HepG2 (cell line): ENCODE results near the gene CCDC70. TPM values are rescaled to one million over a fixed set of nuclear protein-coding genes. Genes with fewer than 3 reads are reported as not detected.

Experiments used
- ATAC-seq: fragments of 200-7000 bp; cut with Tn5 transposase; 3 replicates; pipeline ENCODE4 v1.9.1; 2020; ENCODE audit warnings: mild to moderate bottlenecking, moderate library complexity
- BruUV-seq: library from RNA; stranded (reverse); fragments of 400-500 nt; replicated peaks from 2 replicates; lab custom pipeline; 2021; lab: Mats Ljungman, UMichigan
- CTCF ChIA-PET: fragments of 300-600 bp; formaldehyde crosslinking; extraction: SDS; loops from one replicate; lab custom pipeline; 2021; ENCODE audit warnings: low total read pairs, inconsistent platforms, low intra/inter-chr PET ratio; lab: Yijun Ruan, JAX
- POLR2A ChIA-PET: fragments of 350-600 bp; sonication (Branson Sonifier 250); formaldehyde crosslinking; loops from one replicate; lab custom pipeline; 2020; ENCODE audit warnings: antibody characterized with exemption, inconsistent platforms; lab: Yijun Ruan, JAX
- DNase-seq: peaks from one replicate; pipeline ENCODE4 v3.0.0-alpha.2; 2015; ENCODE audit warnings: low spot score
- FAIRE-seq: peaks from 3 replicates; lab custom pipeline; 2011; peaks lifted over from hg19 to GRCh38; lab: Jason Lieb, UNC
- H2AFZ ChIP-seq: one replicate; pipeline ENCODE4 v1.6.1; 2011; ENCODE audit warnings: low read length, inconsistent platforms
- H3K27ac ChIP-seq: fragments of 300-600 bp; 3 replicates; pipeline ENCODE4 v1.8.0; 2011; ENCODE audit warnings: mixed run types, mild to moderate bottlenecking, mixed read lengths, low read length, inconsistent platforms; ENCODE audit not compliant: insufficient read depth; ENCODE audit errors: extremely low read length
- H3K27me3 ChIP-seq, 2 experiments: fragments of 200-600 bp in 1 of 2; 2 replicates in 1 of 2; 3 replicates in 1 of 2; pipeline versions ENCODE4 v1.6.0 to v1.8.0; 2011; ENCODE audit warnings: low read length in 2 of 2, mild to moderate bottlenecking in 2 of 2, moderate library complexity in 2 of 2, inconsistent platforms in 1 of 2; ENCODE audit not compliant: insufficient read depth in 2 of 2, control insufficient read depth in 1 of 2
- H3K36me3 ChIP-seq, 2 experiments: fragments of 200-600 bp in 1 of 2; replicated peaks in 1 of 2; 2 replicates in 1 of 2; 3 replicates in 1 of 2; pipeline versions ENCODE4 v1.5.1 to v1.8.0; 2011; ENCODE audit warnings: low read length in 2 of 2, inconsistent platforms in 1 of 2; ENCODE audit not compliant: insufficient read depth in 2 of 2, control insufficient read depth in 1 of 2
- H3K4me1 ChIP-seq: 2 replicates; pipeline ENCODE4 v1.5.1; 2012; ENCODE audit warnings: low read length, inconsistent platforms; ENCODE audit not compliant: insufficient read depth
- H3K4me2 ChIP-seq: 2 replicates; pipeline ENCODE4 v1.6.0; 2011; ENCODE audit warnings: low read depth, low read length, inconsistent platforms
- H3K4me3 ChIP-seq, 3 experiments: fragments of 200-600 bp in 1 of 3; sonication (generic), shearing (Covaris generic) in 1 of 3; replicated peaks in 1 of 3; 2 replicates each; pipeline ENCODE4 v1.5.1; 2011 to 2016; ENCODE audit warnings: low read length in 3 of 3, inconsistent platforms in 2 of 3, low read depth in 2 of 3, mild to moderate bottlenecking in 2 of 3, control low read depth in 1 of 3, mixed read lengths in 1 of 3; ENCODE audit not compliant: insufficient read depth in 1 of 3
- H3K79me2 ChIP-seq: one replicate; pipeline ENCODE4 v1.6.1; 2011; ENCODE audit warnings: low read length, inconsistent platforms; ENCODE audit not compliant: insufficient read depth
- H3K9ac ChIP-seq: 2 replicates; pipeline ENCODE4 v1.6.0; 2011; ENCODE audit warnings: mild to moderate bottlenecking, low read depth, low read length, inconsistent platforms; ENCODE audit not compliant: insufficient read depth
- H3K9me3 ChIP-seq: 2 replicates; pipeline ENCODE4 v1.5.1; 2012; ENCODE audit warnings: mild to moderate bottlenecking, low read length
- H4K20me1 ChIP-seq: 2 replicates; pipeline ENCODE4 v1.6.0; 2011; ENCODE audit warnings: inconsistent platforms, mild to moderate bottlenecking, low read length, moderate library complexity; ENCODE audit not compliant: insufficient read depth
- ARNT ChIP-seq: fragments of 450-650 bp; IDR thresholded peaks from 2 replicates; pipeline ENCODE4 v1.6.1; 2017
- ARNTL ChIP-seq: sonication (generic); formaldehyde crosslinking; IDR thresholded peaks from 2 replicates; pipeline ENCODE4 v1.4.0; 2020; ENCODE audit warnings: mild to moderate bottlenecking, missing genetic modification reagents
- HCFC1 ChIP-seq: fragments of 150-350 bp; IDR thresholded peaks from 2 replicates; pipeline ENCODE4 v1.6.1; 2014; ENCODE audit warnings: low read depth, low read length
- IRF1 ChIP-seq: sonication (generic); formaldehyde crosslinking; IDR thresholded peaks from 2 replicates; pipeline ENCODE4 v1.4.0; 2020; ENCODE audit warnings: low read depth, mild to moderate bottlenecking, missing genetic modification reagents
- PHF8 ChIP-seq: sonication (generic); formaldehyde crosslinking; IDR thresholded peaks from 2 replicates; pipeline ENCODE4 v1.5.0; 2020; ENCODE audit warnings: missing genetic modification reagents
- SMAD1 ChIP-seq: sonication (generic); formaldehyde crosslinking; IDR thresholded peaks from 2 replicates; pipeline ENCODE4 v1.4.0; 2020; ENCODE audit warnings: missing genetic modification reagents, low read depth, mild to moderate bottlenecking, borderline replicate concordance
- ZNF253 ChIP-seq: sonication (generic); formaldehyde crosslinking; IDR thresholded peaks from 2 replicates; pipeline ENCODE4 v1.8.0; 2022; ENCODE audit warnings: mild to moderate bottlenecking, missing genetic modification reagents, borderline replicate concordance
- ZNF580 ChIP-seq: IDR thresholded peaks from 2 replicates; pipeline ENCODE4 v1.6.1; 2016; ENCODE audit warnings: low read depth, borderline replicate concordance
- ZNF629 ChIP-seq: sonication (generic); formaldehyde crosslinking; conservative IDR thresholded peaks from 2 replicates; pipeline ENCODE4 v1.5.0; 2020; ENCODE audit warnings: missing genetic modification reagents
- WGBS: methylation state at CpG from one replicate; pipeline ENCODE4 v1.1.6; 2017; ENCODE audit warnings: low lambda C conversion rate; 5-methylcytosine and 5-hydroxymethylcytosine counted together
- in situ Hi-C: cut with HindIII; loops from 2 replicates; pipeline ENCODE4 v1.10.0; 2017; ENCODE audit warnings: low pct_unique_long_range_greater_than_20kb; ENCODE audit not compliant: extremely low pct_ligation_motif_present
- intact Hi-C: fragments of 100-400 bp; cut with micrococcal nuclease; formaldehyde crosslinking; loops from one replicate; pipeline ENCODE4 v1.10.0; 2022; ENCODE audit not compliant: unreplicated experiment
- polyA plus RNA-seq, 8 experiments: library from polyadenylated mRNA; depleted of rRNA in 3 of 8; stranded (reverse) in 7 of 8; unstranded in 1 of 8; fragments of >200 nt; fragmentation: Illumina TruSeq in 4 of 8; extraction: Trizol in 4 of 8; gene quantifications; 2 replicates each; pipeline versions ENCODE4 v1.2.1 to v1.2.3, GENCODE V29; 2011 to 2016; ENCODE audit warnings: low read depth in 4 of 8, missing spikeins in 1 of 8, mixed read lengths in 1 of 8; ENCODE audit not compliant: insufficient read depth in 1 of 8
- total RNA-seq, 5 experiments: library from RNA; depleted of rRNA; stranded (reverse); fragments of >200 nt; fragmentation: Illumina TruSeq; extraction: Trizol; gene quantifications; 2 replicates each; pipeline ENCODE4 v1.2.3, GENCODE V29; 2016; ENCODE audit warnings: low read depth in 1 of 5
- TF ChIP-seq, protein P1 (sequence below): sonication (generic); formaldehyde crosslinking; IDR thresholded peaks from 2 replicates; pipeline ENCODE4 v1.8.0; 2022; ENCODE audit warnings: mild to moderate bottlenecking, missing genetic modification reagents; ENCODE audit not compliant: insufficient replicate concordance

Gene CCDC70
- total and polyA plus RNA-seq, 2 of the 13 experiments (the other 11 are each of a cell fraction or from before 2014, with no cell fraction given) = 0.13 TPM; not detected in 1

GRCh38 chr13:51839711-51840540 is 21.8 kb upstream of the CCDC70 start:
- Histone ChIP-seq H3K4me3 (no peak overlapping the region), H3K27me3 (no peaks in the 10 kb centered on the region), H4K20me1 (no peaks in the 10 kb centered on the region), H2AFZ (no peak overlapping the region), H3K4me2 (no peak overlapping the region), H3K36me3 (no peaks in the 10 kb centered on the region), H3K27ac (no peak overlapping the region), H3K79me2 (no peaks in the 10 kb centered on the region), H3K4me1 (no peaks in the 10 kb centered on the region), H3K9ac (no peak overlapping the region), H3K9me3 (no peaks in the 10 kb centered on the region)
- 76% methylated on average over 7 of the region's 10 CpGs for WGBS
- TF ChIP-seq ZNF629 (CRISPR knock-in tag) (peak; percentile 51), ARNT (no peak), PHF8 (CRISPR knock-in tag) (no peak), HCFC1 (no peak), ZNF253 (CRISPR knock-in tag) (no peak), SMAD1 (CRISPR knock-in tag) (no peak), ARNTL (CRISPR knock-in tag) (no peak)
- DNase-seq (no peak), FAIRE-seq (no peak), ATAC-seq (no peak)
- no TSS peak for BruUV-seq
- in situ Hi-C loops (no loop called here), intact Hi-C loops (no loop called here)
- ChIA-PET POLR2A (no interaction called here), CTCF (no interaction called here)

DNA sequence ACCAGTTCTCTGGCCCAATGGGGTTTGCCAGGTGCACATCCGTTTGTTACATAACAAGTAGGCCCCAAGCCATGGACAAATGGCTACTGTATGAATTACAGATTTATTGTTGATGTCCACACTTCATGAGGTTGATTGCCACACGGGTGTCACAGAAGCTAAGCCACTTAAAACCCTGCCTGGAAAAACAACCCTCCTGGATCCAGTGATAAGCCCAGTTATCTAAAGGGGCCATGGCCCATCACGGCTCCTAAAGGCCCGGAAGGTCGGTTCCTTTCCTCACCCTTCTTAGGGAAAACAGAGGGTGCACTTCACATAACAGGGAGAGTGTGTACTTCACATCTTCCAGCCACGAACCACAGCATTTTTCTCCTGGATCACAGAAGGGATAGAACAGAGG is 20.9 kb upstream of the CCDC70 start:
- WGBS = 74% methylated on average over 5 of the region's 6 CpGs
- H3K27ac ChIP-seq = no peak overlapping the region
- H3K9ac ChIP-seq = no peak overlapping the region
- ChIA-PET CTCF (no interaction called here), POLR2A (no interaction called here)
- H2AFZ ChIP-seq = no peak overlapping the region
- H3K4me1 ChIP-seq = peaks cover 6% of the 10 kb centered on the region
- FAIRE-seq = no peak
- no peak for ATAC-seq
- BruUV-seq = no TSS peak
- in situ Hi-C loops (no loop called here), intact Hi-C loops (no loop called here)
- H3K27me3 ChIP-seq = no peaks in the 10 kb centered on the region
- no peak overlapping the region for H3K4me3 ChIP-seq
- H3K4me2 ChIP-seq = no peak overlapping the region
- H3K9me3 ChIP-seq = no peaks in the 10 kb centered on the region
- H3K36me3 ChIP-seq = no peaks in the 10 kb centered on the region
- no peak for DNase-seq
- TF ChIP-seq, protein P1, sequence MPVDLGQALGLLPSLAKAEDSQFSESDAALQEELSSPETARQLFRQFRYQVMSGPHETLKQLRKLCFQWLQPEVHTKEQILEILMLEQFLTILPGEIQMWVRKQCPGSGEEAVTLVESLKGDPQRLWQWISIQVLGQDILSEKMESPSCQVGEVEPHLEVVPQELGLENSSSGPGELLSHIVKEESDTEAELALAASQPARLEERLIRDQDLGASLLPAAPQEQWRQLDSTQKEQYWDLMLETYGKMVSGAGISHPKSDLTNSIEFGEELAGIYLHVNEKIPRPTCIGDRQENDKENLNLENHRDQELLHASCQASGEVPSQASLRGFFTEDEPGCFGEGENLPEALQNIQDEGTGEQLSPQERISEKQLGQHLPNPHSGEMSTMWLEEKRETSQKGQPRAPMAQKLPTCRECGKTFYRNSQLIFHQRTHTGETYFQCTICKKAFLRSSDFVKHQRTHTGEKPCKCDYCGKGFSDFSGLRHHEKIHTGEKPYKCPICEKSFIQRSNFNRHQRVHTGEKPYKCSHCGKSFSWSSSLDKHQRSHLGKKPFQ (CRISPR knock-in tag) = no peak
- TF ChIP-seq ZNF580 (CRISPR knock-in tag) = no peak
- TF ChIP-seq IRF1 = no peak
- no peaks in the 10 kb centered on the region for H3K79me2 ChIP-seq
- H4K20me1 ChIP-seq = no peaks in the 10 kb centered on the region
